Trophoblast cell (in vitro differentiated cells and primary cell): Measurements from ENCODE around the gene TBC1D2.

Experiments used
- DNase-seq, 2 donors: peaks; one replicate each; pipeline ENCODE4 v3.0.0-alpha.2; 2016
- H2AFZ ChIP-seq: 2 replicates; pipeline ENCODE4 v1.6.1; 2013; ENCODE audit warnings: low read length, moderate library complexity, mild to moderate bottlenecking; ENCODE audit not compliant: insufficient read depth, poor library complexity
- H2AK5ac ChIP-seq: 2 replicates; pipeline ENCODE4 v1.6.1; 2013; ENCODE audit warnings: mild to moderate bottlenecking, low read length
- H2BK120ac ChIP-seq: 2 replicates; pipeline ENCODE4 v1.6.1; 2013; ENCODE audit warnings: low read length, mild to moderate bottlenecking, moderate library complexity; ENCODE audit not compliant: insufficient read depth, poor library complexity
- H2BK12ac ChIP-seq: 2 replicates; pipeline ENCODE4 v1.6.1; 2013; ENCODE audit warnings: mild to moderate bottlenecking, low read length, moderate library complexity
- H2BK5ac ChIP-seq: 2 replicates; pipeline ENCODE4 v1.6.1; 2013; ENCODE audit warnings: low read length, low read depth, moderate library complexity, mild to moderate bottlenecking; ENCODE audit not compliant: poor library complexity
- H3K14ac ChIP-seq: 2 replicates; pipeline ENCODE4 v1.6.1; 2013; ENCODE audit warnings: mild to moderate bottlenecking, low read length
- H3K18ac ChIP-seq: 2 replicates; pipeline ENCODE4 v1.6.1; 2013; ENCODE audit warnings: mild to moderate bottlenecking, low read length
- H3K23ac ChIP-seq: 2 replicates; pipeline ENCODE4 v1.6.1; 2013; ENCODE audit warnings: low read length
- H3K27ac ChIP-seq: 2 replicates; pipeline ENCODE4 v1.5.1; 2013; ENCODE audit warnings: low read depth, mild to moderate bottlenecking, inconsistent platforms, low read length, moderate library complexity
- H3K27me3 ChIP-seq: 2 replicates; pipeline ENCODE4 v1.6.1; 2013; ENCODE audit warnings: inconsistent platforms, mild to moderate bottlenecking, low read length, moderate library complexity; ENCODE audit not compliant: insufficient read depth
- H3K36me3 ChIP-seq, 2 experiments: 1 replicate in 1 of 2; 2 replicates in 1 of 2; pipeline ENCODE4 v1.6.1; 2013; ENCODE audit warnings: low read length in 2 of 2, mild to moderate bottlenecking in 2 of 2, moderate library complexity in 1 of 2; ENCODE audit not compliant: insufficient read depth in 2 of 2, control insufficient read depth in 1 of 2
- H3K4ac ChIP-seq: 2 replicates; pipeline ENCODE4 v1.6.1; 2013; ENCODE audit warnings: low read depth, mild to moderate bottlenecking, low read length, moderate library complexity
- H3K4me1 ChIP-seq, 2 experiments: 1 replicate in 1 of 2; 2 replicates in 1 of 2; pipeline ENCODE4 v1.6.1; 2013; ENCODE audit warnings: low read length in 2 of 2, mild to moderate bottlenecking in 2 of 2, moderate library complexity in 1 of 2; ENCODE audit not compliant: insufficient read depth in 2 of 2, control insufficient read depth in 1 of 2
- H3K4me2 ChIP-seq: 2 replicates; pipeline ENCODE4 v1.6.1; 2013; ENCODE audit warnings: inconsistent platforms, mild to moderate bottlenecking, low read length, moderate library complexity
- H3K4me3 ChIP-seq: 2 replicates; pipeline ENCODE4 v1.5.1; 2013; ENCODE audit warnings: mild to moderate bottlenecking, low read depth, low read length, inconsistent platforms
- H3K79me1 ChIP-seq: one replicate; pipeline ENCODE4 v1.6.1; 2013; ENCODE audit warnings: low read length
- H3K79me2 ChIP-seq: 2 replicates; pipeline ENCODE4 v1.6.1; 2013; ENCODE audit warnings: low read length, mild to moderate bottlenecking; ENCODE audit not compliant: control insufficient read depth, insufficient read depth, poor library complexity
- H3K9ac ChIP-seq: 2 replicates; pipeline ENCODE4 v1.6.1; 2013; ENCODE audit warnings: mild to moderate bottlenecking, low read length
- H3K9me3 ChIP-seq: 2 replicates; pipeline ENCODE4 v1.6.1; 2013; ENCODE audit warnings: low read depth, mild to moderate bottlenecking, control low read depth, inconsistent platforms, low read length; ENCODE audit not compliant: insufficient read depth
- H4K12ac ChIP-seq: 2 replicates; pipeline ENCODE4 v1.6.1; 2013; ENCODE audit warnings: low read depth, mild to moderate bottlenecking, low read length, moderate library complexity
- H4K8ac ChIP-seq: 2 replicates; pipeline ENCODE4 v1.6.1; 2013; ENCODE audit warnings: low read depth, mild to moderate bottlenecking, low read length, moderate library complexity
- H4K91ac ChIP-seq: one replicate; pipeline ENCODE4 v1.6.1; 2013; ENCODE audit warnings: low read depth, mild to moderate bottlenecking, low read length, moderate library complexity
- WGBS: extraction: QIAGEN DNeasy Blood & Tissue Kit; methylation state at CpG from one replicate; pipeline ENCODE4 v1.1.7; 2013; ENCODE audit warnings: missing lambda C conversion rate; ENCODE audit not compliant: insufficient read length, insufficient coverage; ENCODE audit errors: extremely low coverage; 5-methylcytosine and 5-hydroxymethylcytosine counted together

Gene TBC1D2

GRCh38 chr9:98186236-98186635, 69.2 kb downstream of the TBC1D2 start:
- Histone ChIP-seq H2BK12ac (no peak overlapping the region), H2BK5ac (no peak overlapping the region)
- no CpG with 5 or more reads among the region's 1 CpG for WGBS

GRCh38 chr9:98185611-98186171, 69.8 kb downstream of the TBC1D2 start:
- Histone ChIP-seq H2BK5ac (no peak overlapping the region), H4K8ac (no peak overlapping the region), H2BK12ac (no peak overlapping the region), H3K27me3 (no peaks in the 10 kb centered on the region), H3K23ac (peak overlapping the region; percentile 31), H3K14ac (no peak overlapping the region), H2AK5ac (no peak overlapping the region), H3K36me3 (peaks cover 4 to 18% of the 10 kb centered on the region in 2 experiments), H2BK120ac (no peak overlapping the region), H3K79me1 (peaks cover 8% of the 10 kb centered on the region), H4K91ac (no peak overlapping the region), H3K4me3 (peak overlapping the region; percentile 4), H3K4ac (peak overlapping the region; percentile 57), H3K27ac (no peak overlapping the region), H3K4me2 (no peak overlapping the region), H4K12ac (peak overlapping the region; percentile 7), H2AFZ (no peak overlapping the region), H3K9me3 (no peaks in the 10 kb centered on the region), H3K79me2 (peaks cover 25% of the 10 kb centered on the region), H3K18ac (peak overlapping the region; percentile 37), H3K4me1 (peaks cover 12 to 26% of the 10 kb centered on the region in 2 experiments), H3K9ac (no peak overlapping the region)
- WGBS = no CpG with 5 or more reads among the region's 6 CpGs
- DNase-seq = no peak

More at GRCh38 chr9:98186236-98186635, 69.2 kb downstream of the TBC1D2 start:
- H2BK120ac ChIP-seq = no peak overlapping the region
- no peak overlapping the region for H4K8ac ChIP-seq
- no peak overlapping the region for H3K27ac ChIP-seq
- no peak overlapping the region for H3K23ac ChIP-seq
- no peak overlapping the region for H2AFZ ChIP-seq
- no peak for DNase-seq
- no peak overlapping the region for H4K12ac ChIP-seq
- peak overlapping the region; percentile 57 for H3K4ac ChIP-seq
- no peak overlapping the region for H3K14ac ChIP-seq
- no peak overlapping the region for H3K18ac ChIP-seq
- no peaks in the 10 kb centered on the region for H3K9me3 ChIP-seq
- H3K4me2 ChIP-seq = no peak overlapping the region
- H3K36me3 ChIP-seq = peaks cover 4 to 18% of the 10 kb centered on the region in 2 experiments
- no peak overlapping the region for H2AK5ac ChIP-seq
- no peak overlapping the region for H3K4me3 ChIP-seq
- H3K9ac ChIP-seq = no peak overlapping the region
- H3K4me1 ChIP-seq = peaks cover 17 to 32% of the 10 kb centered on the region in 2 experiments
- H3K79me2 ChIP-seq = peaks cover 25% of the 10 kb centered on the region
- H4K91ac ChIP-seq = no peak overlapping the region
- peaks cover 12% of the 10 kb centered on the region for H3K79me1 ChIP-seq
- no peaks in the 10 kb centered on the region for H3K27me3 ChIP-seq

GRCh38 chr9:98185021-98185567, 70.4 kb downstream of the TBC1D2 start:
- no peak overlapping the region for H2AK5ac ChIP-seq
- no peak overlapping the region for H2BK12ac ChIP-seq
- no peaks in the 10 kb centered on the region for H3K27me3 ChIP-seq
- no peak overlapping the region for H3K23ac ChIP-seq
- H2AFZ ChIP-seq = no peak overlapping the region
- no CpG with 5 or more reads among the region's 6 CpGs for WGBS
- H3K4ac ChIP-seq = peak overlapping the region; percentile 57
- no peak overlapping the region for H3K14ac ChIP-seq
- peaks cover 7% of the 10 kb centered on the region for H3K79me1 ChIP-seq
- peak overlapping the region; percentile 7 for H4K12ac ChIP-seq
- no peaks in the 10 kb centered on the region for H3K9me3 ChIP-seq
- H3K4me1 ChIP-seq = peaks cover 11 to 23% of the 10 kb centered on the region in 2 experiments
- H3K4me2 ChIP-seq = no peak overlapping the region
- H2BK5ac ChIP-seq = no peak overlapping the region
- no peak overlapping the region for H2BK120ac ChIP-seq
- H3K36me3 ChIP-seq = peaks cover 4 to 18% of the 10 kb centered on the region in 2 experiments
- no peak overlapping the region for H4K91ac ChIP-seq
- no peak overlapping the region for H3K4me3 ChIP-seq
- H3K79me2 ChIP-seq = peaks cover 25% of the 10 kb centered on the region
- no peak overlapping the region for H3K9ac ChIP-seq
- no peak overlapping the region for H3K18ac ChIP-seq
- no peak overlapping the region for H4K8ac ChIP-seq
- DNase-seq = peak in 1 of 2 donors; percentile 21
- no peak overlapping the region for H3K27ac ChIP-seq

GRCh38 chr9:98184326-98184725, 71.1 kb downstream of the TBC1D2 start:
- peaks cover 4 to 18% of the 10 kb centered on the region in 2 experiments for H3K36me3 ChIP-seq
- H3K23ac ChIP-seq = no peak overlapping the region
- no peak overlapping the region for H2BK5ac ChIP-seq
- H3K14ac ChIP-seq = no peak overlapping the region
- H3K4me2 ChIP-seq = no peak overlapping the region
- peak overlapping the region; percentile 23 for H2BK12ac ChIP-seq
- no peak overlapping the region for H2AFZ ChIP-seq
- peak overlapping the region; percentile 56 for H3K4ac ChIP-seq
- H3K4me1 ChIP-seq = peaks cover 8 to 21% of the 10 kb centered on the region in 2 experiments
- peaks cover 23% of the 10 kb centered on the region for H3K79me2 ChIP-seq
- peak overlapping the region; percentile 63 for H3K18ac ChIP-seq
- peak overlapping the region; percentile 34 for H4K8ac ChIP-seq
- H2AK5ac ChIP-seq = peak overlapping the region; percentile 12
- H3K4me3 ChIP-seq = no peak overlapping the region
- H4K12ac ChIP-seq = no peak overlapping the region
- no peak overlapping the region for H2BK120ac ChIP-seq
- no peak overlapping the region for H3K27ac ChIP-seq
- no peak overlapping the region for H4K91ac ChIP-seq
- no peaks in the 10 kb centered on the region for H3K9me3 ChIP-seq
- no peak overlapping the region for H3K9ac ChIP-seq
- no CpG with 5 or more reads among the region's 6 CpGs for WGBS
- no peaks in the 10 kb centered on the region for H3K27me3 ChIP-seq
- DNase-seq = peak in 1 of 2 donors; percentile 54
- peaks cover 5% of the 10 kb centered on the region for H3K79me1 ChIP-seq
